ENCODE data around the gene POT1. TPM values are rescaled to one million over a fixed set of nuclear protein-coding genes. Genes with fewer than 3 reads are reported as not detected.

POT1 gene
- total and polyA plus RNA-seq, 7 experiments from 2014 or later, result 13.1 to 33.8 (median 26.9) TPM

DNA sequence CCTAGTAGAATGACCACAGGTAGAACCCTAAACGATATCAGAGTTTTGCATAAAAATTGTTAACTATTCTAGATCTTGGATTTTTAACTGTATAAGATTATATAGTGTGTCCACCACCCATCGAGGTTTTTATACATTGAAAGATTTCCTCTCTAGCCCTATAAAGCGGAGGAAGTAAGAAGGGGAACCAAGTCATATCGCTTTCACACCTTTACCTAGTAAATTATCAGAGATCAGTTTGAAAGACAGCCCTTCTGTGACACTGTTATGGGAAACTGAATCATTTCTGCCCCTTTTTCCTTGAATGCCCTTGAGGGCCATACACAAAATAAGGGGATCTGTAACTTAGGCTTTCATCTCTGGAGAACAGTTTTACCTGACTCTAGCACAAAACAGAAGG is 155.7 kb downstream of the POT1 start:
- no peaks in the 10 kb centered on the region for H3K36me3 Mint-ChIP-seq
- no peaks in the 10 kb centered on the region for H3K4me1 ChIP-seq (ENCODE audit: control insufficient read depth in 2 of 2, insufficient read depth in 2 of 2, low read length in 2 of 2)
- no peaks in the 10 kb centered on the region for H3K9me3 Mint-ChIP-seq
- no peak for DNase-seq
- no peaks in the 10 kb centered on the region for H3K4me1 Mint-ChIP-seq
- H3K4me3 Mint-ChIP-seq, result no peak overlapping the region
- intact Hi-C loops (cut with micrococcal nuclease), result no loop called here
- H3K27ac Mint-ChIP-seq, result no peak overlapping the region
- POLR2A ChIA-PET, result no interaction called here
- ATAC-seq, result no peak
- no peaks in the 10 kb centered on the region for H3K27me3 ChIP-seq (ENCODE audit: control insufficient read depth in 2 of 2, insufficient read depth in 2 of 2, low read length in 2 of 2)
- no peaks in the 10 kb centered on the region for H3K36me3 ChIP-seq (ENCODE audit: control insufficient read depth in 2 of 3, insufficient read depth in 3 of 3, low read length in 3 of 3)
- H3K9me3 ChIP-seq (ENCODE audit: control insufficient read depth in 2 of 3, low read length in 3 of 3), result no peaks in the 10 kb centered on the region
- CTCF ChIA-PET, result no interaction called here
- H3K27ac ChIP-seq (ENCODE audit: low read depth, low read length), result no peak overlapping the region
- peaks cover 28 to 53% (median 33%) of the 10 kb centered on the region in 5 donors for H3K27me3 Mint-ChIP-seq
- H3K4me3 ChIP-seq (ENCODE audit: low read length), result no peak overlapping the region

DNA sequence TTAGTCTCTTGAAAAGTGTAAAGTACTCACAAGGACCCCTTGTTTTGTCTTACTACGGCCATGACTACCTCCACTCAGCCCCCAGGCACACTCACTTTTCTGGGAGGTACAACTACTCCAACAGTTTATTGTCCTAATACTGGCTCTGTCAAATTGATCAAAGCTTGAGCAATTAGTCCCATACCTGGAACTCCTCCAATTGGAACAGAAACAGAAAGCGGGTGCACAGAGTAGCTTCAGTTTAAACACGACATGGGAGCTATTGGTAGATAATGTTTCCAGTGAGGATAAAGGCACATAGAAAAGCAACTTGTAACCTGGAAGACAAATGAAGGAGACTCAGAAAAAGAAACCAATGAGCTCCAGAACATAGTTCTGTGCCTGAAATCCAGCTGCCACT is 156.3 kb downstream of the POT1 start:
- peaks cover 27 to 48% (median 32%) of the 10 kb centered on the region in 5 donors for H3K27me3 Mint-ChIP-seq
- DNase-seq, result no peak
- H3K27ac Mint-ChIP-seq, result no peak overlapping the region
- Histone ChIP-seq H3K9me3 (ENCODE audit: control insufficient read depth in 2 of 3, low read length in 3 of 3) (no peaks in the 10 kb centered on the region), H3K36me3 (ENCODE audit: control insufficient read depth in 2 of 3, insufficient read depth in 3 of 3, low read length in 3 of 3) (no peaks in the 10 kb centered on the region), H3K27ac (ENCODE audit: low read depth, low read length) (no peak overlapping the region), H3K27me3 (ENCODE audit: control insufficient read depth in 2 of 2, insufficient read depth in 2 of 2, low read length in 2 of 2) (no peaks in the 10 kb centered on the region), H3K4me1 (ENCODE audit: control insufficient read depth in 2 of 2, insufficient read depth in 2 of 2, low read length in 2 of 2) (no peaks in the 10 kb centered on the region), H3K4me3 (ENCODE audit: low read length) (no peak overlapping the region)
- ATAC-seq, result no peak
- ChIA-PET CTCF (interaction anchor here (0.7 kb wide), 1 partner anchor 12 kb away, joined by 3 read pairs; no protein-coding TSS in a partner anchor), POLR2A (no interaction called here)
- H3K36me3 Mint-ChIP-seq, result no peaks in the 10 kb centered on the region
- H3K4me1 Mint-ChIP-seq, result no peaks in the 10 kb centered on the region
- H3K4me3 Mint-ChIP-seq, result no peak overlapping the region
- intact Hi-C loops (cut with micrococcal nuclease), result no loop called here
- no peaks in the 10 kb centered on the region for H3K9me3 Mint-ChIP-seq

Other genes with a start within 250 kb of the POT1 start
- not detected for gene GPR37, start 164.0 kb downstream of the POT1 start, total RNA-seq
- not detected for gene GPR37, start 164.0 kb downstream of the POT1 start, polyA plus RNA-seq